ENCODE results near the gene TSR1.
A peak's percentile ranks its signal among the peaks of the same experiment; 100 is the strongest.

Gene TSR1

GRCh38 chr17:2304931-2305330 lies 31.3 kb downstream of the TSR1 start:
- no peak overlapping the region for H3K27ac Mint-ChIP-seq
- no peak for DNase-seq
- peaks cover 34% of the 10 kb centered on the region for H3K36me3 Mint-ChIP-seq
- no peaks in the 10 kb centered on the region for H3K27me3 Mint-ChIP-seq
- H3K4me3 Mint-ChIP-seq: peak overlapping the region; percentile 62
- CTCF ChIA-PET: no interaction called here
- no peaks in the 10 kb centered on the region for H3K9me3 Mint-ChIP-seq
- H3K4me1 Mint-ChIP-seq: peaks cover 53% of the 10 kb centered on the region

GRCh38 chr17:2303204-2304188 lies 32.8 kb downstream of the TSR1 start, which contains the start of the genes SMG6 and SRR:
Gene SMG6 (minus strand): TSS chr17:2303785. CDS start chr17:2303720, 65 bp downstream.
Gene SRR (plus strand): TSS chr17:2303950. CDS start chr17:2315561, 11,611 bp downstream.
- H3K4me3 Mint-ChIP-seq: peak within 1 kb of the TSS; percentile 95
- peak; percentile 95 for DNase-seq
- H3K9me3 Mint-ChIP-seq: no peaks in the 10 kb centered on the region
- no peaks in the 10 kb centered on the region for H3K27me3 Mint-ChIP-seq
- peak within 1 kb of the TSS; percentile 91 for H3K27ac Mint-ChIP-seq
- H3K4me1 Mint-ChIP-seq: peaks cover 56% of the 10 kb centered on the region
- H3K36me3 Mint-ChIP-seq: peaks cover 38% of the 10 kb centered on the region
- CTCF ChIA-PET: interaction anchor here (1.2 to 1.7 kb wide), 3 partner anchors 19 to 249 kb away, joined by 3 to 5 read pairs (median 3); partner anchors contain the start of gene HIC1

GRCh38 chr17:2302778-2303203 lies 33.5 kb downstream of the TSR1 start:
- CTCF ChIA-PET: interaction anchor here (1.2 to 1.7 kb wide), 3 partner anchors 18 to 248 kb away, joined by 3 to 5 read pairs (median 3); partner anchors contain the start of gene HIC1
- H3K9me3 Mint-ChIP-seq: no peaks in the 10 kb centered on the region
- H3K36me3 Mint-ChIP-seq: peaks cover 42% of the 10 kb centered on the region
- H3K4me1 Mint-ChIP-seq: peaks cover 59% of the 10 kb centered on the region
- peak overlapping the region; percentile 95 for H3K4me3 Mint-ChIP-seq
- DNase-seq: no peak
- H3K27me3 Mint-ChIP-seq: no peaks in the 10 kb centered on the region
- peak overlapping the region; percentile 91 for H3K27ac Mint-ChIP-seq

GRCh38 chr17:2299756-2300155 lies 36.5 kb downstream of the TSR1 start:
- CTCF ChIA-PET: no interaction called here
- peaks cover 65% of the 10 kb centered on the region for H3K4me1 Mint-ChIP-seq
- no peak overlapping the region for H3K27ac Mint-ChIP-seq
- peaks cover 49% of the 10 kb centered on the region for H3K36me3 Mint-ChIP-seq
- no peaks in the 10 kb centered on the region for H3K27me3 Mint-ChIP-seq
- no peak overlapping the region for H3K4me3 Mint-ChIP-seq
- H3K9me3 Mint-ChIP-seq: no peaks in the 10 kb centered on the region
- DNase-seq: no peak

- peaks cover 64% of the 10 kb centered on the region for H3K4me1 Mint-ChIP-seq
- H3K36me3 Mint-ChIP-seq: peaks cover 53% of the 10 kb centered on the region
These were observed 37.1 kb downstream of the TSR1 start for GRCh38 chr17:2299136-2299535.

GRCh38 chr17:2297023-2297422 lies 39.2 kb downstream of the TSR1 start:
- CTCF ChIA-PET: interaction anchor here (1.2 kb wide), 1 partner anchor 241 kb away, joined by 3 read pairs; no protein-coding TSS in a partner anchor
- no peaks in the 10 kb centered on the region for H3K27me3 Mint-ChIP-seq
- no peak overlapping the region for H3K27ac Mint-ChIP-seq
- H3K9me3 Mint-ChIP-seq: no peaks in the 10 kb centered on the region
- DNase-seq: no peak
- no peak overlapping the region for H3K4me3 Mint-ChIP-seq
- peaks cover 58% of the 10 kb centered on the region for H3K4me1 Mint-ChIP-seq
- peaks cover 61% of the 10 kb centered on the region for H3K36me3 Mint-ChIP-seq

More at GRCh38 chr17:2299136-2299535, 37.1 kb downstream of the TSR1 start:
- Mint-ChIP-seq H3K27ac (no peak overlapping the region), H3K27me3 (no peaks in the 10 kb centered on the region), H3K9me3 (no peaks in the 10 kb centered on the region), H3K4me3 (no peak overlapping the region)
- CTCF ChIA-PET: no interaction called here
- DNase-seq: no peak

- Mint-ChIP-seq H3K27ac (no peak overlapping the region), H3K9me3 (no peaks in the 10 kb centered on the region), H3K36me3 (peaks cover 67% of the 10 kb centered on the region), H3K27me3 (no peaks in the 10 kb centered on the region), H3K4me3 (no peak overlapping the region), H3K4me1 (peaks cover 44% of the 10 kb centered on the region)
- no peak for DNase-seq
- CTCF ChIA-PET: interaction anchor here (1.0 kb wide), 1 partner anchor 238 kb away, joined by 4 read pairs; no protein-coding TSS in a partner anchor
These were observed 40.7 kb downstream of the TSR1 start for GRCh38 chr17:2295575-2295974.

GRCh38 chr17:2292100-2292499 lies 44.2 kb downstream of the TSR1 start:
- Mint-ChIP-seq H3K36me3 (peaks cover 61% of the 10 kb centered on the region), H3K27me3 (no peaks in the 10 kb centered on the region), H3K4me3 (no peak overlapping the region), H3K27ac (no peak overlapping the region), H3K9me3 (no peaks in the 10 kb centered on the region), H3K4me1 (peaks cover 20% of the 10 kb centered on the region)
- CTCF ChIA-PET: interaction anchor here (0.7 kb wide), 1 partner anchor 24 kb away, joined by 3 read pairs; no protein-coding TSS in a partner anchor
- DNase-seq: no peak

GRCh38 chr17:2289878-2290478 lies 46.3 kb downstream of the TSR1 start:
- no peak for DNase-seq
- H3K4me1 Mint-ChIP-seq: peaks cover 5% of the 10 kb centered on the region
- H3K27me3 Mint-ChIP-seq: no peaks in the 10 kb centered on the region
- H3K27ac Mint-ChIP-seq: peak overlapping the region; percentile 56
- no peak overlapping the region for H3K4me3 Mint-ChIP-seq
- CTCF ChIA-PET: no interaction called here
- no peaks in the 10 kb centered on the region for H3K9me3 Mint-ChIP-seq
- H3K36me3 Mint-ChIP-seq: peaks cover 56% of the 10 kb centered on the region

GRCh38 chr17:2283302-2283701 lies 53.0 kb downstream of the TSR1 start:
- H3K27ac Mint-ChIP-seq: no peak overlapping the region
- H3K27me3 Mint-ChIP-seq: no peaks in the 10 kb centered on the region
- H3K4me3 Mint-ChIP-seq: no peak overlapping the region
- no peak for DNase-seq
- peaks cover 64% of the 10 kb centered on the region for H3K36me3 Mint-ChIP-seq
- CTCF ChIA-PET: interaction anchor here (1.0 to 7.5 kb wide), 13 partner anchors 31 to 374 kb away, joined by 3 to 86 read pairs (median 6); partner anchors contain the start of gene HIC1
- H3K9me3 Mint-ChIP-seq: no peaks in the 10 kb centered on the region
- peaks cover 48% of the 10 kb centered on the region for H3K4me1 Mint-ChIP-seq

- peak overlapping the region; percentile 75 for H3K27ac Mint-ChIP-seq
- no peaks in the 10 kb centered on the region for H3K9me3 Mint-ChIP-seq
- H3K4me3 Mint-ChIP-seq: no peak overlapping the region
- no peak for DNase-seq
- no peaks in the 10 kb centered on the region for H3K27me3 Mint-ChIP-seq
- H3K36me3 Mint-ChIP-seq: peaks cover 58% of the 10 kb centered on the region
- CTCF ChIA-PET: interaction anchor here (1.0 to 7.5 kb wide), 15 partner anchors 30 to 373 kb away, joined by 3 to 86 read pairs (median 5); partner anchors contain the start of gene HIC1
- peaks cover 53% of the 10 kb centered on the region for H3K4me1 Mint-ChIP-seq
These were observed 53.9 kb downstream of the TSR1 start for GRCh38 chr17:2282297-2282873.

GRCh38 chr17:2279707-2280106 lies 56.5 kb downstream of the TSR1 start:
- no peaks in the 10 kb centered on the region for H3K27me3 Mint-ChIP-seq
- H3K4me1 Mint-ChIP-seq: peaks cover 75% of the 10 kb centered on the region
- CTCF ChIA-PET: interaction anchor here (1.2 to 7.5 kb wide), 6 partner anchors 13 to 224 kb away, joined by 3 to 86 read pairs (median 7); partner anchors contain the start of gene HIC1
- no peak overlapping the region for H3K4me3 Mint-ChIP-seq
- DNase-seq: no peak
- no peaks in the 10 kb centered on the region for H3K9me3 Mint-ChIP-seq
- H3K36me3 Mint-ChIP-seq: peaks cover 62% of the 10 kb centered on the region
- peak overlapping the region; percentile 85 for H3K27ac Mint-ChIP-seq

GRCh38 chr17:2277429-2278170 lies 58.7 kb downstream of the TSR1 start:
- Mint-ChIP-seq H3K27me3 (no peaks in the 10 kb centered on the region), H3K36me3 (peaks cover 65% of the 10 kb centered on the region), H3K27ac (no peak overlapping the region), H3K4me1 (peaks cover 85% of the 10 kb centered on the region), H3K9me3 (no peaks in the 10 kb centered on the region), H3K4me3 (no peak overlapping the region)
- CTCF ChIA-PET: interaction anchor here (1.9 to 2.0 kb wide), 2 partner anchors 13 to 220 kb away, joined by 5 to 8 read pairs; no protein-coding TSS in a partner anchor
- no peak for DNase-seq

Data from activated naive CD4-positive, alpha-beta T cell treated with anti-CD3 and anti-CD28 coated beads, Interleukin-2, amount 10 ng/mL, durations not matched to agents 7 days and 5 days (primary cell).